ENCODE data around the gene SGO1.

DNA sequence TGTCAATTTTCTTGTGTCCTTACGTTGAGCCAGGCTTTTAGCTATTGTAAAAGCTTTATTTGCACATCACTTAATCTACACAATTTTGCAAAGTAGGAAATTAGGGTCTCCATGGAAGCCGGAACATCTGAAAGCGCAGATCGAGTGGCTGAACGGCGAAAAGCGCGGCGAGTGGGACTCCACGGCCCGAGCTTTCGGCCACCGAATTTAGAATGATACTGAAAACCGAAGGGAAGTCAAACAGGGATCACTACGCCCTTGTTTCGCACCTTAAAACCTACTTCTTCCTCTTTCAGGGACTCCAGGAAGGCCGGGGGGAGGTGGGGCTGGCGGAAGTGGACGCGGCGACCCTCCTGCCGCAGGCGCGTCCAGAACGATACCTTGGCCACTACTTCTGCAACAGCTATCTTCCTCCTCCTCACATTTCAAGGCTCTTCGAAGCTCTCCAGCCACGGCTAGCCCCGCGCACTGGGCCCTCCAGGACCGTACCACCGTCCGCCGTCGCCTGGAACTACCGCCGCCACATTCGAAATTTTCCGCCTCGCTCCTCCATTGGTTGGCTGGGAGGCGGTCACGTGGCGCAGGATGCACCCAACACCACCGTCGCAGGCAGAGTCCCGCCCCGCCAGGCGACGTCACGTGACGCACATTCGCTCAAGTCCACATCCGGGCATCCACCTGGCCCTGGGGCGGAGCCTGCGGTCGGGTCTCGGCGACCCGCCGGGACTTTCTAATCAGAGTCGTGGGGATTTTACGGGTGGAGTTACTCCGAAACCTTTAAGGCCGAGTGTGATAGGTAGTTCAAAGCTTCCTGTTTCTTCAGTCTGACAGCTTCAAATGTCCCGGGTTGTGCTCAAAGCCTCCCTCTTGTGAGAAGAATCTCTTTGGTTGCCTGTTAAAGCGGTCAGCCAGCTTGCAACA, at the start of gene SGO1:
- TF ChIP-seq, protein P1, sequence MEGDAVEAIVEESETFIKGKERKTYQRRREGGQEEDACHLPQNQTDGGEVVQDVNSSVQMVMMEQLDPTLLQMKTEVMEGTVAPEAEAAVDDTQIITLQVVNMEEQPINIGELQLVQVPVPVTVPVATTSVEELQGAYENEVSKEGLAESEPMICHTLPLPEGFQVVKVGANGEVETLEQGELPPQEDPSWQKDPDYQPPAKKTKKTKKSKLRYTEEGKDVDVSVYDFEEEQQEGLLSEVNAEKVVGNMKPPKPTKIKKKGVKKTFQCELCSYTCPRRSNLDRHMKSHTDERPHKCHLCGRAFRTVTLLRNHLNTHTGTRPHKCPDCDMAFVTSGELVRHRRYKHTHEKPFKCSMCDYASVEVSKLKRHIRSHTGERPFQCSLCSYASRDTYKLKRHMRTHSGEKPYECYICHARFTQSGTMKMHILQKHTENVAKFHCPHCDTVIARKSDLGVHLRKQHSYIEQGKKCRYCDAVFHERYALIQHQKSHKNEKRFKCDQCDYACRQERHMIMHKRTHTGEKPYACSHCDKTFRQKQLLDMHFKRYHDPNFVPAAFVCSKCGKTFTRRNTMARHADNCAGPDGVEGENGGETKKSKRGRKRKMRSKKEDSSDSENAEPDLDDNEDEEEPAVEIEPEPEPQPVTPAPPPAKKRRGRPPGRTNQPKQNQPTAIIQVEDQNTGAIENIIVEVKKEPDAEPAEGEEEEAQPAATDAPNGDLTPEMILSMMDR (IDR thresholded peaks at IDR 0.05; ENCODE audit: low read depth, low read length): peak; percentile 10; the same call in 1 of the 2 replicates
- no peak for TF ChIP-seq EZH2phosphoT487 (IDR thresholded peaks at IDR 0.05; ENCODE audit: low read depth)
